GM12892 (cell line): ENCODE measurements around the gene LALBA.

Experiments used
- POLR2A ChIP-seq: IDR thresholded peaks from 2 replicates; pipeline ENCODE4 v1.6.1; 2011; ENCODE audit warnings: low read depth, low read length, control low read depth
- POLR2AphosphoS5 ChIP-seq: IDR thresholded peaks from 2 replicates; pipeline ENCODE4 v1.6.1; 2011; ENCODE audit warnings: low read depth, low read length, control low read depth
- TAF1 ChIP-seq: IDR thresholded peaks from 2 replicates; pipeline ENCODE4 v1.6.1; 2011; ENCODE audit warnings: low read depth, mild to moderate bottlenecking, control low read depth, low read length, borderline replicate concordance

DNA sequence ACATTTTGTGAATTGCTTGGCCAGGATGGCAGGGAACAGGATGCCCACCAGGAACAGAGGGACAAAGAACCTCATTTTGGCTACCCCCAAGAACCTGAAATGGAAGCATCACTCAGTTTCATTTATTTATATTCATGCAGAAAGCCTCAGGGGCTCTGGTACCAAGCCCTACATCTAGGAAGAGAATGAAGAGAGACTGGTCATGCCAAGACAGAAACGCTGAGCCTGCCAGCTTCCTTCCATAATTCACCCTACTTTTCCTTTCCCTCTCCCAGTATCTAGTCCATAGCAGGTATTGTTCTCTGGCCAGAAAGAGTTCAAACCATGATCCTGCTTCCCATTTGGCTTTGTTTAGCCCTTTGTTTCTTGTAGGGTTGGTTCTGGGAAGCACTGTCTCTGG lies at the start of gene LALBA:
- TF ChIP-seq POLR2A (no peak), POLR2AphosphoS5 (no peak), TAF1 (no peak)
